ENCODE measurements around the gene NOC3L.
"Not testable (repeated sequence)": the region's sequence is repeated elsewhere in the genome, so short reads cannot be mapped to it uniquely, and the experiment has no call there.

Gene NOC3L

GRCh38 chr10:94361171-94361794 lies 1.5 kb downstream of the NOC3L start:
- in situ Hi-C loops (cut with HindIII; ENCODE audit: low sequenced_read_pairs), result no loop called here

GRCh38 chr10:94358480-94358879 lies 4.3 kb downstream of the NOC3L start:
- in situ Hi-C loops (cut with HindIII; ENCODE audit: low sequenced_read_pairs), result no loop called here

- in situ Hi-C loops (cut with HindIII; ENCODE audit: low sequenced_read_pairs), result no loop called here
Observed at GRCh38 chr10:94357193-94357592, 5.5 kb downstream of the NOC3L start.

GRCh38 chr10:94355841-94356240 lies 6.9 kb downstream of the NOC3L start:
- in situ Hi-C loops (cut with HindIII; ENCODE audit: low sequenced_read_pairs), result no loop called here

- in situ Hi-C loops (cut with HindIII; ENCODE audit: low sequenced_read_pairs), result no loop called here
Observed at GRCh38 chr10:94353336-94353735, 9.4 kb downstream of the NOC3L start.

- in situ Hi-C loops (cut with HindIII; ENCODE audit: low sequenced_read_pairs), result no loop called here
Observed at GRCh38 chr10:94351089-94351488, 11.7 kb downstream of the NOC3L start.

- in situ Hi-C loops (cut with HindIII; ENCODE audit: low sequenced_read_pairs), result not testable (repeated sequence)
Observed at GRCh38 chr10:94350500-94350899, 12.2 kb downstream of the NOC3L start.

- in situ Hi-C loops (cut with HindIII; ENCODE audit: low sequenced_read_pairs), result loop anchor here (25.0 kb wide), 1 partner anchor 437 kb away; no protein-coding TSS in a partner anchor
Observed at GRCh38 chr10:94349327-94349726, 13.4 kb downstream of the NOC3L start.

- in situ Hi-C loops (cut with HindIII; ENCODE audit: low sequenced_read_pairs), result loop anchor here (25.0 kb wide), 1 partner anchor 432 kb away; no protein-coding TSS in a partner anchor
Observed at GRCh38 chr10:94344522-94345122, 18.1 kb downstream of the NOC3L start.

GRCh38 chr10:94343151-94343550 lies 19.6 kb downstream of the NOC3L start:
- in situ Hi-C loops (cut with HindIII; ENCODE audit: low sequenced_read_pairs), result loop anchor here (25.0 kb wide), 1 partner anchor 431 kb away; no protein-coding TSS in a partner anchor

GRCh38 chr10:94334857-94335256 lies 27.9 kb downstream of the NOC3L start:
- in situ Hi-C loops (cut with HindIII; ENCODE audit: low sequenced_read_pairs), result loop anchor here (25.0 kb wide), 1 partner anchor 423 kb away; no protein-coding TSS in a partner anchor

GRCh38 chr10:94333051-94333450 lies 29.7 kb downstream of the NOC3L start:
- in situ Hi-C loops (cut with HindIII; ENCODE audit: low sequenced_read_pairs), result loop anchor here (25.0 kb wide), 1 partner anchor 421 kb away; no protein-coding TSS in a partner anchor

- in situ Hi-C loops (cut with HindIII; ENCODE audit: low sequenced_read_pairs), result loop anchor here (25.0 kb wide), 1 partner anchor 416 kb away; no protein-coding TSS in a partner anchor
Observed at GRCh38 chr10:94328613-94329012, 34.1 kb downstream of the NOC3L start.

GRCh38 chr10:94327649-94328048 lies 35.1 kb downstream of the NOC3L start:
- in situ Hi-C loops (cut with HindIII; ENCODE audit: low sequenced_read_pairs), result loop anchor here (25.0 kb wide), 1 partner anchor 415 kb away; no protein-coding TSS in a partner anchor

GRCh38 chr10:94324609-94325233 lies 38.0 kb downstream of the NOC3L start:
- in situ Hi-C loops (cut with HindIII; ENCODE audit: low sequenced_read_pairs), result loop anchor here (25.0 kb wide), 1 partner anchor 412 kb away; no protein-coding TSS in a partner anchor

- in situ Hi-C loops (cut with HindIII; ENCODE audit: low sequenced_read_pairs), result no loop called here
Observed at GRCh38 chr10:94320285-94320914, 42.3 kb downstream of the NOC3L start.

GRCh38 chr10:94316560-94316959 lies 46.2 kb downstream of the NOC3L start:
- in situ Hi-C loops (cut with HindIII; ENCODE audit: low sequenced_read_pairs), result no loop called here

GRCh38 chr10:94315975-94316464 lies 46.7 kb downstream of the NOC3L start:
- in situ Hi-C loops (cut with HindIII; ENCODE audit: low sequenced_read_pairs), result no loop called here

- in situ Hi-C loops (cut with HindIII; ENCODE audit: low sequenced_read_pairs), result no loop called here
Observed at GRCh38 chr10:94315024-94315451, 47.7 kb downstream of the NOC3L start.

GRCh38 chr10:94310369-94310768 lies 52.4 kb downstream of the NOC3L start:
- in situ Hi-C loops (cut with HindIII; ENCODE audit: low sequenced_read_pairs), result no loop called here

- in situ Hi-C loops (cut with HindIII; ENCODE audit: low sequenced_read_pairs), result no loop called here
Observed at GRCh38 chr10:94308866-94309265, 53.9 kb downstream of the NOC3L start.

All from DLD1 (cell line).